Measurements from ENCODE around the gene COL24A1.

DNA sequence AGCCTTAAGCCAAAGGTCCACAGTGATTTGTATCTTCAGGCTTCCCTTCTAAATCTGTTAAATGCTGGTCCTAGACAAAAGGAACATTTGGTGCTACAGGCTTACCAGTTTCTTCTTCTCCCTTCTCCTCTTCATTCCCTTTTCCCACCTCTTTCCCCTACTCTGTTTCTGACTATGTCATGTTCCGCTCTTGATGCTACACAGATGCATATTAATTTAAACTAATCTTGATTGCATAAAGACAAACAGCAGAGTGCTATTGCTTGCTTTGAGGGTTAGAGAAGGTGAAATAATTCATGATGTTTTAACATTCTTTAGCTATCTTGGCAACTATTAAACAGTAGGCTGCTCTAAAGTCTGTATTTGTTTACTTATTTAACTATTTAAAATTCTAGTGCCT lies 34.3 kb upstream of the COL24A1 start:
- TF ChIP-seq, protein P1, sequence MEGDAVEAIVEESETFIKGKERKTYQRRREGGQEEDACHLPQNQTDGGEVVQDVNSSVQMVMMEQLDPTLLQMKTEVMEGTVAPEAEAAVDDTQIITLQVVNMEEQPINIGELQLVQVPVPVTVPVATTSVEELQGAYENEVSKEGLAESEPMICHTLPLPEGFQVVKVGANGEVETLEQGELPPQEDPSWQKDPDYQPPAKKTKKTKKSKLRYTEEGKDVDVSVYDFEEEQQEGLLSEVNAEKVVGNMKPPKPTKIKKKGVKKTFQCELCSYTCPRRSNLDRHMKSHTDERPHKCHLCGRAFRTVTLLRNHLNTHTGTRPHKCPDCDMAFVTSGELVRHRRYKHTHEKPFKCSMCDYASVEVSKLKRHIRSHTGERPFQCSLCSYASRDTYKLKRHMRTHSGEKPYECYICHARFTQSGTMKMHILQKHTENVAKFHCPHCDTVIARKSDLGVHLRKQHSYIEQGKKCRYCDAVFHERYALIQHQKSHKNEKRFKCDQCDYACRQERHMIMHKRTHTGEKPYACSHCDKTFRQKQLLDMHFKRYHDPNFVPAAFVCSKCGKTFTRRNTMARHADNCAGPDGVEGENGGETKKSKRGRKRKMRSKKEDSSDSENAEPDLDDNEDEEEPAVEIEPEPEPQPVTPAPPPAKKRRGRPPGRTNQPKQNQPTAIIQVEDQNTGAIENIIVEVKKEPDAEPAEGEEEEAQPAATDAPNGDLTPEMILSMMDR (IDR thresholded peaks at IDR 0.05; ENCODE audit: low read length): no peak
- TF ChIP-seq EZH2 (IDR thresholded peaks at IDR 0.05; ENCODE audit: borderline replicate concordance, low read length): no peak

Measured in OCI-LY1 (cell line).